GM19395 (cell line): ENCODE measurements around the gene C12orf75.
"Not testable (repeated sequence)": the region's sequence is repeated elsewhere in the genome, so short reads cannot be mapped to it uniquely, and the experiment has no call there.

Experiments
- ATAC-seq: cut with Tn5 transposase; IDR thresholded peaks from one replicate; pipeline ENCODE4 v1.9.1; 2021; ENCODE audit warnings: mild to moderate bottlenecking, moderate library complexity; ENCODE audit not compliant: unreplicated experiment

The C12orf75 gene

DNA sequence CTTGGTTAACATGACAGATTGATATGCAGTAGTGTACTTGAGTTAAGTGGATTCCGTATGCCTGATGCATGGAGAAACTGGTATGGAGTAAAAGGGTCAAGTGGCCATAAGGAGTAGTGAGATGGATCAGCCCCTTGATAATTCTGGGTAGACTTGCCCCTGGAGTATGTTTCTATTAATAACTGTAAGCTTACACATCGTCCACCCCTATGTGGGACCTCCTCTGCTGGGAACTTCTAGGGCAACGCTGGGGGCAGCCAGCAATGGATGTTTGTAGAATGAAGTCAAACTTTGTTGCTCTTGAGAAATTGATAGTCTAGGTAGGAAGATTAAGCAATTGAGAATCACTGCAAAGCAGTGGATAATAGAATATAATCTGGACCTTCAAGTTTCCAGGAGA, 3.5 kb downstream of the C12orf75 start:
- no peak for ATAC-seq

DNA sequence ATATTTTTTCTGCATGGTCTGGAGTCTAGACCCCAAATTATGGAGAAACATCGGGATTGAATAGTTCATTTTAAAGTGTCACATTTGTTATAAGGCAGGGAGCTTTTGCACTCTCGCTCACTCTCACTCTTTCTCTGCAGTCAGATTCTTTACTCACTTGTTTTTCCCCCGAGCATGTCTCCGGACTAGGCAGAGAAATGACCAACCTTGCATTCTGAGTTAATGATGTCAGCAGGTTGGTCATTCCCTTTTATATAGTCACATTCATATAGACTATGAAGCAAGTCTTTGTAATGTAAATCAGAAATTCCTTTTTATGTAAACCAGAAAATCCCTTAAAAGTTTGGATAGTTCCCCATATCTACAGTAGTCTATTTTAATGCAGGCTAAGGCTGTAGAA, 4.1 kb downstream of the C12orf75 start:
- no peak for ATAC-seq

GRCh38 chr12:105335856-105336255, 5.4 kb downstream of the C12orf75 start:
- no peak for ATAC-seq

- no peak for ATAC-seq
Observed at GRCh38 chr12:105336411-105336810, 5.9 kb downstream of the C12orf75 start.

DNA sequence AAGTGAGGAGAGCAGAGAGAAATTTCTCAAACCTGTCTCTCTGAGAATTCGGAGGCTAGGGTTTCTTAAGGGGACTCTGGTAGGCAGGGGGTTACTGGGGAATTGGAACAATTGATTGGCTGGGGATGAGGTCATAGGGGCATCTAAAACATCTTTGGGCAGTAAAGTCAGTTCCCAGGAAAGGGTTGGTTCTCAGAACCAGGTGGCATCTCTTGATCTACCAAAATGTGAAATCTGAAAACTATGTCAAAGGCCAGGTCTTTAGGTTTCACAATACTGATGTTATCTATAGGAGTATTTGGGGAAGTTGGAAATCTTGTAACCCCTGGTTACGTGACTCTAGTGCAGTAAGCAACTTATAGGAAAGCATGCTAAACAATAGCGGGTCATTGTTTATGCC, 6.9 kb downstream of the C12orf75 start:
- ATAC-seq, result no peak

DNA sequence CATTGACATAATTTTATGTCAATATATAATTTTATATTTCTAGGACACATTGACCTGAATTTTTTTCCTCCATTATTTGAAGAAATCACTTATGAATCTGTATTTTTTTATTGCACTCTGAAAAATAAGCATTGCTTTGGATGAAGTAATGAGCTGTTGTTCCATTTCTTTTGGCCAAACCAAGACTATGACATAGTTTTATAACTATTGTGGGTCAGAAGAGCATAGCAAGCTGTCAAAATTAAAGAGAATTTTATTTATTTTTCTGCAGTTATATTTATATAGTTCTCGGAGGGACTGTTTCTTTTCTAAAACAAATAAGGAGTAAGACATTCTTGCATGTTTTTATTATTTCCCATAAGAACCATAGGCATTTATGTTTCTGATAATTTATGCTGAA, 8.5 kb downstream of the C12orf75 start:
- no peak for ATAC-seq

- no peak for ATAC-seq
Observed at GRCh38 chr12:105341010-105341409, 10.5 kb downstream of the C12orf75 start.

DNA sequence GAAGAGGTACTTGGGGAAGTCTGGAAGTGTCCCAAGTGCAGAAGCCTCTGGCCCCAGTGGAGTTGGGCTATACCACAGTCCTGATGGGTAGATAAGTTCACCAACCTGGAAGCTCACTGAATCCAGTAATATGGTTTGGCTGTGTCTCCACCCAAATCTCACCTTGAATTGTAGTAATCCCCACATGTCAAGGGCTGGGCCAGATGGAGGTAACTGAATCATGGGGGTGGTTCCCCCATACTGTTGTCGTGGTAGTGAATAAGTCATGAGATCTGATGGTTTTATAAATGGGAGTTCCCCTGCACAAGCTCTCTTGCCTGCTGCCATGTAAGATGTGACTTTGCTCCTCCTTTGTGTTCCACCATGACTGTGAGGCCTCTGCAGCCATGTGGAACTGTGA, 11.1 kb downstream of the C12orf75 start:
- not testable (repeated sequence) for ATAC-seq

DNA sequence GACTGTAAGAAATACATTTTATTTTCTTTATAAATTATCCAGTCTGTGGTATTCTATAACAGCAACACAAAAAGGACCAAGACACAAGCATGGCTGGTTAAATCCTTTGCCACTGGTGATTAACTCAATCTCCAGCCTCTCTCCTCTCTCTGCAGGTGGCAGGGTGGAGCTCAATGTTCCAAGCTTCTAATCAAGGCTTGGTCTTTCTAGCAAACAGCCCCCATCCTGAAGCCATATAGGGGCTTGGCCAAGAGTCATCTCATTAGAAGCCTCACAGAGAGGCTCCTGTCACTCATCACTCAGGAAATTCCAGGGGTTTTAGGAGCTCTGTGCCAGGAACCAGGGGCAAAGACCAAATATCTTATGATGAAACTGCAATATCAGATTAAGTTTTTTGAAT, 12.0 kb downstream of the C12orf75 start:
- ATAC-seq, result no peak

DNA sequence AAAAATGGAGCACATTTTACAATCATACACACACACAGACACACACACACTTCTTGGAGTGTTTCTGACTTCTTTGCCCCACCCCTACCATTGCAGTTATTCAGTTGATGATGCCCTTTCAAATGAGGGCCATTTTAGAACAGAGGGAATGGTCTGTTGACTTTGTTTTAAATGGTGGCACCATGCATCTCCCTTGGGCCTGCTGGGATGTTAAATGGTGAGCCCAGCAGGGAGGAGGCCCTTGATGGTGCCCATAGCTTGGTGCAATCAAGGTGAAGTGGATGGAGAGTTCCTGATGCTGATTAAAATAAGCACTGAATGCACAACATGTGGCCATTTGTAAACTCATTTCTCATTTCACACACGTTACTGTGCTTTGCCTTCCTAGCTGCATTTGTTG, 13.3 kb downstream of the C12orf75 start:
- ATAC-seq, result no peak

- no peak for ATAC-seq
Observed at GRCh38 chr12:105347499-105347898, 17.0 kb downstream of the C12orf75 start.

GRCh38 chr12:105348142-105348541, 17.7 kb downstream of the C12orf75 start:
- ATAC-seq, result no peak

DNA sequence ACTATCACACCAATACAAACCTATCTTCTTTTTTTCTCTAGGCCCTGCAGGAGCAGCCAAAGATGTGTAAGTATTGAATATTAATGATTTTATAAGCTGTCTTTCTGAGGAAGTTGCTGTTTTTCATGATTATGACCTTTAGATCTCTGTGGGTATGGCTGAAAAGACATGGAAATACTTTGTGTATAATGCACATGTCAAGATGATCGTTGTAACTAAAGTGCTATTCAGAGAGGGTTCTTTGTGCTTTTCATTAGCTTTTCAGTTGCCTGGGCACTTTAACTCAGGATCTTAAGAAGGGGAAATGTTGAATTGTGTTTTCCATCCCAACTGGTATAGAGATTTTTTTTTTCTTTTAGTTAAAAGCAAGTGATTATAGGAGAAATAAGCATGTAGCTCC, 18.1 kb downstream of the C12orf75 start:
- no peak for ATAC-seq

GRCh38 chr12:105349138-105349537, 18.6 kb downstream of the C12orf75 start:
- no peak for ATAC-seq

- ATAC-seq, result peak; percentile 60
Observed at GRCh38 chr12:105351523-105351922, 21.0 kb downstream of the C12orf75 start.

GRCh38 chr12:105352052-105352451, 21.6 kb downstream of the C12orf75 start:
- peak; percentile 87 for ATAC-seq

DNA sequence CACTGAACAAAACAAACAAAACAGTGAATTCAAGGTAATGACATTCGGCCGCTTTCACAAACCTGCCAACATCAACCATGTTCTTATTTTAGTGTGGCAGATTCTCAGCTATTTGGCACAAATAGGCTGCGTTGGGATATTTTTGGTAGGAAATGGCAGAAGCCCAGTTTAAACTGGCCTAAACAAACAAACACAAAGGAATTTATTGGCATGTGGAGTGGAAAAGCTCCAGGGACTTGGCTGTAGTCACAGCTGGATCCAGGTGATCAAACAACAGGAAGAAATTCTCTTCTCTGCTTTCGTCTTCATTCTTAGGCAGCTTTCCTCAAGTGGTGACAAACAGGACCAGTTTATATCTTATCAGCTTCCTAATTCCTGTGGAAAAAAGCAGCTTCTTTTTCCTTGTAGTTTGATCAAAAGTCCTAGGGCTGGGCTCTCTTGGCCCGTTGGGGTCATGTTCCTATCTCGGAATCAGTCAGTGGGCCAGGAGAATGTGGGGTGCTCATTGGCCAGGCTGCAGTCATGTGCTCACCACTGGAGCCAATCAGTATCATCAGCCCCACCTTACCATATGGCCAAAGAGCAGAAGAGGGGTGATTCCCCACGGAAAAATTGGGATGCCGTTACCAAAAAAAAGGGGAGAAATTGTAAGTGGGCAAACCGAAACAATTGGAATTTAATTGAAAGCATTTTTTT, 22.6 kb downstream of the C12orf75 start:
- no peak for ATAC-seq

DNA sequence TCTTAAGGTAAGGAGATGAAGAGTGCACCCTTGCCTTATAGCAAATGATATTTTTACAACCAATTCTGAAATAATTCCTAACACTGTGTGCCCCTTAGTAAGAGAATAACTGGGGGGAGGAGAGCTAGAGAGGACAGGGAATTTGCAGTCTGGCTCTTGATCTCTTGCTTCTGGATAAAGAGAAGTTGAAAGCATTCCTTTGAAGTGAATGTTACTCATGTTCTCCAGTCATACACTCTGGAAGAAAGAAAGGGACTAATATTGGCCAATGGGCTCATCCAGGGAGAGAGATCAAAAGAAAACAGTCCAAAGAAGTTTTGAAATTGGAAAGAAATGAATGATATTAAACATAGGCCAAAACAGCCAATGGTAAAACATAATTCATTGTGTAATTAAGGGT, 25.3 kb downstream of the C12orf75 start:
- ATAC-seq, result no peak

DNA sequence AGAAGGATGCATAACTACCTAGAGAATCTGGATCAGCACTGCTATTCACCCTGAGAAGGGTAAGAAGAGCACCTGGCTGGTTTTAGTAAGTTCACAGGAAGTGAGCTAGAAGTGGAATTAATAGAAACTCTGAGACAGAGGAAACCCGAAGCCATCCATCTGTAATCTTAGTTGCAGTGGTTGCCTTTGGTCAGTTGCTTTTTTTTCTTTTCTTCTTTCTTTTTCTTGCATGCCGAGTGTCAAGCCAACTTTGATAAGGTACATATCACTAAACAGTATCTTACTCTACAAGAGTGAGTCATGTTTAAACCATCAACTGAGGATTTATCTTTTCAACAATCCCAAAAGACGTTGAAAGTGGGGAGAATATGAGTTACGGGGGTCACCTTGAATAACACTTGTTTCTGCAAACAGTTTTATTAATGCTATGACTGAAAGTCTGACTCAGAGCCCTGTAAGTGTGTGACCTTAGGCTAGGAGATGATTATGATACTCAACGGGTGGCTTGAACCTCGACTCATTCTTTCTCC, 26.7 kb downstream of the C12orf75 start:
- ATAC-seq, result peak; percentile 75

DNA sequence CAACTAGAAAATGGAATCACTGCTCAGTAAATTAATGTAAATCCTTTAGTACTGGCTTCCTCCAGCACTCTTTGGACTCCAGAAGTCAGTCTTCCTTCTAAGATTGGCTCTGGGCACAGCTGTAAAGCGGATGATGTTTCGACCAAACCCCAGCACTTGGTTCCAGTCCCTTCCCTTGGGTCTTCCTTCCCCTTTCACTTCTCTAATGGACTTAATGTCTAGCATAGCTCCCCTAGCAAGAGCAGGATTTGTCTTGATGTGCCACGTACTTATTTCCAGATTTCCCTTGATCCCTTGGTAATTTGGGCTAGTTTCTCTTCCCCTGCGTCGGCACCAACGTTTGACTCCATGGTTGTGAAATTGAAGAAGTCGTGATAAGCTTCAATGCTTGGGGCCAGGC, 28.3 kb downstream of the C12orf75 start:
- peak; percentile 55 for ATAC-seq

DNA sequence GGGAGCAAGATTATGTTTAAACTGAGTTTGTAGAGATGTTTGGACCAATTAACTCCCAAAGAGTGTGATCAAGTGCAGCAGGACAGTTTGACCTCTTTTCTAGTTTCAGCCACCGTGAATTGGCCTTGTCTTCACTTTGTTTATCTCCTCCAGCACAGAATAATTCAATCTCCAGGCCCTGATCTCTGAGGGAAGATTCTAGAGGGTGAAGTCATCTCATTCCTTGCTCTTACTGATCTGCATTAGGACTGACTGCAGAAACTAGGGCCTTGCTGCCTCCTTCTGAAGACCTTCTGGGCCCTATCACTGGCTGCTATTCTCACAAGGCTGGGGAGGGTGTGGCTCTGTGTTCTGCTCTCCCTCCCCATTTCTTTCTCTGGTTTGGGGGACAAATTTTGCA, 29.4 kb downstream of the C12orf75 start:
- ATAC-seq, result no peak

DNA sequence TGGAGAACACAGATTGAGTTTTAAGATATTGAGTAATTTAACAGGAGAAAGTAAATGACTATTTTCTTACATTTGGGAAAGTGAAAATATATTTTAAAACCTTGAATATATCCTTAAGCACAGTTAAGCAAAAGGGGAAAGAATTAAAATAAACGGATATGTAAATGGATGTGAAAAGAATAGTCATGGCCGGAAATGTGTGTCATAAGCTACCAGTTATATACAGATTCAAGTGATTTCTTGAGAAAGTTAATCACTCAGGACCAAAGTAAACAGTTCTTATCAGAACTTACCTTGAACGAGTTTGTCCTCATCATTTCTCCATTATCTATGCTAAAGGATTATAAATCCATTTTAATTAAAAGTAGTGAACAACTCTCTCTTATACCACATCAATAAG, 33.4 kb downstream of the C12orf75 start:
- ATAC-seq, result no peak

- ATAC-seq, result no peak
Observed at GRCh38 chr12:105365231-105365630, 34.7 kb downstream of the C12orf75 start.
